Activated CD8-positive, alpha-beta memory T cell treated with anti-CD3 and anti-CD28 coated beads for 36 hours (primary cell): ENCODE data around the gene SFTPB. TPM values are rescaled to one million over a fixed set of nuclear protein-coding genes. Genes with fewer than 3 reads are reported as not detected.
"Not testable (repeated sequence)": the region's sequence is repeated elsewhere in the genome, so short reads cannot be mapped to it uniquely, and the experiment has no call there.

ENCODE experiments used
- CTCF ChIA-PET: fragments of 350-600 bp; sonication (Branson Sonifier 250); formaldehyde crosslinking; loops from one replicate; lab custom pipeline; 2021; ENCODE audit warnings: antibody characterized with exemption; lab: Charles Lee
- POLR2A ChIA-PET: fragments of 350-600 bp; sonication (Branson Sonifier 250); formaldehyde crosslinking; loops from one replicate; lab custom pipeline; 2021; ENCODE audit warnings: antibody characterized with exemption; lab: Charles Lee
- total RNA-seq, 2 experiments: library from RNA; stranded (reverse); gene quantifications; one replicate each; pipeline ENCODE4 v1.2.3, GENCODE V29; 2021

Gene SFTPB
- total RNA-seq, 2 experiments from 2014 or later, result not detected

- ChIA-PET POLR2A (no interaction called here), CTCF (interaction anchor here (1.1 to 1.7 kb wide), 2 partner anchors 10 to 96 kb away, joined by 3 to 4 read pairs; no protein-coding TSS in a partner anchor)
These were observed 20.0 kb downstream of the SFTPB start for GRCh38 chr2:85647823-85648526.

GRCh38 chr2:85646166-85646565 is 21.8 kb downstream of the SFTPB start:
- POLR2A ChIA-PET, result no interaction called here
- CTCF ChIA-PET, result interaction anchor here (1.7 kb wide), 1 partner anchor 13 kb away, joined by 4 read pairs; no protein-coding TSS in a partner anchor

GRCh38 chr2:85644909-85645308 is 23.1 kb downstream of the SFTPB start:
- POLR2A ChIA-PET, result no interaction called here
- CTCF ChIA-PET, result interaction anchor here (0.6 to 0.7 kb wide), 2 partner anchors 20 to 37 kb away, joined by 3 to 4 read pairs; no protein-coding TSS in a partner anchor

- ChIA-PET POLR2A (no interaction called here), CTCF (interaction anchor here (0.7 kb wide), 1 partner anchor 128 kb away, joined by 3 read pairs; no protein-coding TSS in a partner anchor)
These were observed 25.3 kb downstream of the SFTPB start for GRCh38 chr2:85642725-85643124.

- POLR2A ChIA-PET, result interaction anchor here (0.6 kb wide), 1 partner anchor 22 kb away, joined by 4 read pairs; no protein-coding TSS in a partner anchor
These were observed 32.4 kb downstream of the SFTPB start for GRCh38 chr2:85635636-85636035.

GRCh38 chr2:85635011-85635410 is 33.0 kb downstream of the SFTPB start:
- CTCF ChIA-PET, result interaction anchor here (0.9 kb wide), 1 partner anchor 73 kb away, joined by 3 read pairs; no protein-coding TSS in a partner anchor
- POLR2A ChIA-PET, result no interaction called here

More at GRCh38 chr2:85635636-85636035, 32.4 kb downstream of the SFTPB start:
- CTCF ChIA-PET, result interaction anchor here (0.9 kb wide), 1 partner anchor 72 kb away, joined by 3 read pairs; no protein-coding TSS in a partner anchor

- CTCF ChIA-PET, result interaction anchor here (0.6 to 0.8 kb wide), 2 partner anchors 183 to 249 kb away, joined by 3 read pairs; no protein-coding TSS in a partner anchor
- POLR2A ChIA-PET, result no interaction called here
These were observed 36.7 kb downstream of the SFTPB start for GRCh38 chr2:85631316-85631715.

GRCh38 chr2:85628658-85629057 is 39.3 kb downstream of the SFTPB start:
- ChIA-PET POLR2A (interaction anchor here (0.5 kb wide), 1 partner anchor 271 kb away, joined by 3 read pairs; no protein-coding TSS in a partner anchor), CTCF (interaction anchor here (0.7 to 2.7 kb wide), 3 partner anchors 9 to 21 kb away, joined by 3 to 13 read pairs (median 3); partner anchors contain the start of gene USP39)

- ChIA-PET POLR2A (no interaction called here), CTCF (no interaction called here)
These were observed 44.0 kb downstream of the SFTPB start for GRCh38 chr2:85623991-85624390.

GRCh38 chr2:85621338-85621737 is 46.7 kb downstream of the SFTPB start:
- POLR2A ChIA-PET, result no interaction called here
- CTCF ChIA-PET, result interaction anchor here (0.6 to 3.1 kb wide), 2 partner anchors 16 to 39 kb away, joined by 4 to 17 read pairs; no protein-coding TSS in a partner anchor

- POLR2A ChIA-PET, result no interaction called here
- CTCF ChIA-PET, result interaction anchor here (0.7 to 2.0 kb wide), 4 partner anchors 13 to 18 kb away, joined by 3 to 5 read pairs (median 3); no protein-coding TSS in a partner anchor
These were observed 48.4 kb downstream of the SFTPB start for GRCh38 chr2:85619617-85620016.

GRCh38 chr2:85617723-85618122 is 50.3 kb downstream of the SFTPB start:
- ChIA-PET POLR2A (interaction anchor here (0.6 to 1.2 kb wide), 3 partner anchors 10 to 33 kb away, joined by 3 read pairs; no protein-coding TSS in a partner anchor), CTCF (interaction anchor here (2.0 to 3.2 kb wide), 2 partner anchors 19 to 20 kb away, joined by 5 to 13 read pairs; no protein-coding TSS in a partner anchor)

- ChIA-PET POLR2A (interaction anchor here (0.6 to 1.2 kb wide), 5 partner anchors 8 to 240 kb away, joined by 3 to 10 read pairs (median 4); partner anchors contain the start of gene MAT2A), CTCF (interaction anchor here (0.6 to 3.2 kb wide), 5 partner anchors 13 to 197 kb away, joined by 3 to 13 read pairs (median 3); partner anchors contain the start of genes MAT2A and SH2D6)
These were observed 52.6 kb downstream of the SFTPB start for GRCh38 chr2:85615413-85615728.

GRCh38 chr2:85614757-85615156 is 53.2 kb downstream of the SFTPB start:
- POLR2A ChIA-PET, result not testable (repeated sequence)
- CTCF ChIA-PET, result interaction anchor here (1.7 to 3.2 kb wide), 2 partner anchors 22 to 76 kb away, joined by 4 to 13 read pairs; partner anchors contain the start of gene MAT2A

GRCh38 chr2:85613717-85614515 is 54.1 kb downstream of the SFTPB start:
- ChIA-PET CTCF (interaction anchor here (1.7 kb wide), 1 partner anchor 75 kb away, joined by 4 read pairs; the partner anchor contains the start of gene MAT2A), POLR2A (interaction anchor here (0.6 kb wide), 2 partner anchors 14 to 67 kb away, joined by 3 read pairs; no protein-coding TSS in a partner anchor)

- ChIA-PET CTCF (interaction anchor here (0.6 to 1.3 kb wide), 6 partner anchors 9 to 313 kb away, joined by 3 to 5 read pairs (median 3); partner anchors contain the start of gene RNF181), POLR2A (interaction anchor here (0.5 to 1.2 kb wide), 7 partner anchors 10 to 494 kb away, joined by 3 to 5 read pairs (median 3); partner anchors contain the start of genes GGCX, PTCD3 and TMEM150A)
These were observed 56.1 kb downstream of the SFTPB start, which contains the start of gene C2orf68 for GRCh38 chr2:85611705-85612587. TSS of gene C2orf68 (minus strand) at chr2:85612066. CDS start at chr2:85611984, 82 bp downstream.

- POLR2A ChIA-PET, result interaction anchor here (0.5 to 1.2 kb wide), 8 partner anchors 9 to 285 kb away, joined by 3 to 5 read pairs (median 4); partner anchors contain the start of genes GGCX, RNF181 and TMEM150A
- CTCF ChIA-PET, result interaction anchor here (0.7 to 0.9 kb wide), 3 partner anchors 16 to 38 kb away, joined by 3 to 4 read pairs (median 3); partner anchors contain the start of gene RNF181
These were observed 56.7 kb downstream of the SFTPB start for GRCh38 chr2:85611217-85611704.
